Smooth muscle cell (in vitro differentiated cells): Measurements from ENCODE around the gene MRPL14. TPM values are rescaled to one million over a fixed set of nuclear protein-coding genes. Genes with fewer than 3 reads are reported as not detected.

ENCODE experiments used
- DNase-seq: peaks from one replicate; lab custom pipeline; 2025; ENCODE audit not compliant: unreplicated experiment; lab: John Stamatoyannopoulos, UW
- H2AFZ ChIP-seq: fragments of 200-600 bp; sonication (generic); 2 replicates; pipeline ENCODE4 v1.6.0; 2016; ENCODE audit warnings: antibody characterized with exemption, low read depth, mild to moderate bottlenecking
- H3F3A ChIP-seq: fragments of 200-600 bp; sonication (generic); 2 replicates; pipeline ENCODE4 v1.6.0; 2017; ENCODE audit warnings: antibody characterized with exemption, low read depth
- H3K27ac ChIP-seq: fragments of 200-600 bp; sonication (generic); 2 replicates; pipeline ENCODE4 v1.5.1; 2016; ENCODE audit warnings: low read depth, mild to moderate bottlenecking
- H3K27me3 ChIP-seq: fragments of 200-600 bp; sonication (generic); 2 replicates; pipeline ENCODE4 v1.6.1; 2016; ENCODE audit warnings: low read depth, mild to moderate bottlenecking
- H3K36me3 ChIP-seq: fragments of 200-600 bp; sonication (generic); 2 replicates; pipeline ENCODE4 v1.5.1; 2016; ENCODE audit warnings: low read depth
- H3K4me1 ChIP-seq: fragments of 200-600 bp; sonication (generic); 2 replicates; pipeline ENCODE4 v1.5.1; 2016; ENCODE audit warnings: low read depth
- H3K4me2 ChIP-seq: fragments of 200-600 bp; sonication (generic); 2 replicates; pipeline ENCODE4 v1.6.0; 2016; ENCODE audit warnings: mild to moderate bottlenecking
- H3K4me3 ChIP-seq: fragments of 200-600 bp; sonication (generic); 2 replicates; pipeline ENCODE4 v1.5.1; 2016; ENCODE audit warnings: mild to moderate bottlenecking
- H3K79me2 ChIP-seq: fragments of 200-600 bp; sonication (generic); 2 replicates; pipeline ENCODE4 v1.6.0; 2016; ENCODE audit warnings: low read depth, mild to moderate bottlenecking
- H3K9ac ChIP-seq: fragments of 200-600 bp; sonication (generic); 2 replicates; pipeline ENCODE4 v1.6.0; 2016; ENCODE audit warnings: low read depth
- H3K9me3 ChIP-seq: fragments of 200-600 bp; sonication (generic); replicated peaks from 2 replicates; pipeline ENCODE4 v1.5.1; 2016; ENCODE audit warnings: low read depth
- H4K20me1 ChIP-seq: fragments of 200-600 bp; sonication (generic); 2 replicates; pipeline ENCODE4 v1.6.0; 2016; ENCODE audit warnings: low read depth
- CTCF ChIP-seq: fragments of 200-600 bp; sonication (generic); IDR thresholded peaks from 2 replicates; pipeline ENCODE4 v1.5.1; 2017; ENCODE audit warnings: borderline replicate concordance, mild to moderate bottlenecking, antibody characterized with exemption; ENCODE audit not compliant: insufficient read depth, poor library complexity, severe bottlenecking
- WGBS: methylation state at CpG from one replicate; pipeline ENCODE4 v1.1.7; 2016; ENCODE audit warnings: low lambda C conversion rate; 5-methylcytosine and 5-hydroxymethylcytosine counted together
- polyA plus RNA-seq: library from polyadenylated mRNA; unstranded; fragments of >200 nt; fragmentation: Nextera tagmentation; extraction: Ambion mirVana; gene quantifications from 2 replicates; pipeline ENCODE4 v1.2.1, GENCODE V29; 2016
- total RNA-seq: library from RNA; depleted of rRNA; stranded (reverse); fragments of >200 nt; gene quantifications from 2 replicates; pipeline ENCODE4 v1.2.3, GENCODE V29; 2014

Gene MRPL14
- total and polyA plus RNA-seq, 2 experiments from 2014 or later, result 53.4 to 97.9 TPM

- Histone ChIP-seq H3K27ac (peak overlapping the region; percentile 60), H3K27me3 (no peaks in the 10 kb centered on the region), H3K4me3 (no peak overlapping the region), H2AFZ (no peak overlapping the region), H3K4me2 (peak overlapping the region; percentile 78), H3K4me1 (peaks cover 42% of the 10 kb centered on the region), H3K79me2 (no peaks in the 10 kb centered on the region), H3F3A (peaks cover 29% of the 10 kb centered on the region), H4K20me1 (no peaks in the 10 kb centered on the region), H3K36me3 (no peaks in the 10 kb centered on the region), H3K9me3 (no peaks in the 10 kb centered on the region), H3K9ac (no peak overlapping the region)
- no peak for TF ChIP-seq CTCF
- WGBS, result 60% methylated on average over 9 of the region's 9 CpGs
- DNase-seq, result no peak
Measured at GRCh38 chr6:44074813-44075646, 52.2 kb downstream of the MRPL14 start.

- no peak for DNase-seq
- WGBS, result 2% methylated on average over 13 of the region's 13 CpGs
- peak; percentile 93 for TF ChIP-seq CTCF
- Histone ChIP-seq H3K4me3 (no peak overlapping the region), H3K36me3 (no peaks in the 10 kb centered on the region), H3K27me3 (no peaks in the 10 kb centered on the region), H4K20me1 (no peaks in the 10 kb centered on the region), H3K27ac (peak overlapping the region; percentile 60), H3K79me2 (no peaks in the 10 kb centered on the region), H3K9ac (no peak overlapping the region), H2AFZ (no peak overlapping the region), H3K4me1 (peaks cover 42% of the 10 kb centered on the region), H3K9me3 (no peaks in the 10 kb centered on the region), H3F3A (peaks cover 29% of the 10 kb centered on the region), H3K4me2 (peak overlapping the region; percentile 78)
Measured at GRCh38 chr6:44074439-44074812, 52.8 kb downstream of the MRPL14 start.

- peak overlapping the region; percentile 78 for H3K4me2 ChIP-seq
- H4K20me1 ChIP-seq, result no peaks in the 10 kb centered on the region
- no peaks in the 10 kb centered on the region for H3K27me3 ChIP-seq
- H3K27ac ChIP-seq, result peak overlapping the region; percentile 60
- peak; percentile 8 for TF ChIP-seq CTCF
- WGBS, result 33% methylated on average over 16 of the region's 25 CpGs
- H2AFZ ChIP-seq, result no peak overlapping the region
- no peak for DNase-seq
- H3K36me3 ChIP-seq, result no peaks in the 10 kb centered on the region
- no peak overlapping the region for H3K9ac ChIP-seq
- H3K79me2 ChIP-seq, result no peaks in the 10 kb centered on the region
- H3K4me1 ChIP-seq, result peaks cover 42% of the 10 kb centered on the region
- H3F3A ChIP-seq, result peaks cover 29% of the 10 kb centered on the region
- peak overlapping the region; percentile 20 for H3K4me3 ChIP-seq
- H3K9me3 ChIP-seq, result no peaks in the 10 kb centered on the region
Measured at GRCh38 chr6:44073612-44074438, 53.4 kb downstream of the MRPL14 start.
